SU-DHL-6 (cell line): Measurements from ENCODE around the gene TPPP2.

Source experiments
- EZH2phosphoT487 ChIP-seq: fragments of 200-600 bp; sonication (generic), shearing (Covaris generic); conservative IDR thresholded peaks from 2 replicates; pipeline ENCODE4 v1.6.1; 2018; ENCODE audit warnings: mild to moderate bottlenecking, antibody characterized with exemption, low read length, moderate library complexity, mixed read lengths
- TF ChIP-seq, protein P1 (sequence below): fragments of 200-600 bp; sonication (generic); IDR thresholded peaks from one replicate; pipeline ENCODE4 v1.5.1; 2017; ENCODE audit warnings: antibody characterized with exemption, mild to moderate bottlenecking, low read length, moderate library complexity; ENCODE audit not compliant: insufficient read depth, poor library complexity, severe bottlenecking

GRCh38 chr14:21055432-21056117 is 25.6 kb downstream of the TPPP2 start:
- TF ChIP-seq, protein P1, sequence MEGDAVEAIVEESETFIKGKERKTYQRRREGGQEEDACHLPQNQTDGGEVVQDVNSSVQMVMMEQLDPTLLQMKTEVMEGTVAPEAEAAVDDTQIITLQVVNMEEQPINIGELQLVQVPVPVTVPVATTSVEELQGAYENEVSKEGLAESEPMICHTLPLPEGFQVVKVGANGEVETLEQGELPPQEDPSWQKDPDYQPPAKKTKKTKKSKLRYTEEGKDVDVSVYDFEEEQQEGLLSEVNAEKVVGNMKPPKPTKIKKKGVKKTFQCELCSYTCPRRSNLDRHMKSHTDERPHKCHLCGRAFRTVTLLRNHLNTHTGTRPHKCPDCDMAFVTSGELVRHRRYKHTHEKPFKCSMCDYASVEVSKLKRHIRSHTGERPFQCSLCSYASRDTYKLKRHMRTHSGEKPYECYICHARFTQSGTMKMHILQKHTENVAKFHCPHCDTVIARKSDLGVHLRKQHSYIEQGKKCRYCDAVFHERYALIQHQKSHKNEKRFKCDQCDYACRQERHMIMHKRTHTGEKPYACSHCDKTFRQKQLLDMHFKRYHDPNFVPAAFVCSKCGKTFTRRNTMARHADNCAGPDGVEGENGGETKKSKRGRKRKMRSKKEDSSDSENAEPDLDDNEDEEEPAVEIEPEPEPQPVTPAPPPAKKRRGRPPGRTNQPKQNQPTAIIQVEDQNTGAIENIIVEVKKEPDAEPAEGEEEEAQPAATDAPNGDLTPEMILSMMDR = no peak
- TF ChIP-seq EZH2phosphoT487 = no peak
